GM19397 (cell line): ENCODE results near the gene PDE4DIP.
"Not testable (repeated sequence)": the region's sequence is repeated elsewhere in the genome, so short reads cannot be mapped to it uniquely, and the experiment has no call there.

ENCODE experiments used
- ATAC-seq: cut with Tn5 transposase; IDR thresholded peaks from one replicate; pipeline ENCODE4 v1.9.1; 2021; ENCODE audit warnings: mild to moderate bottlenecking, moderate library complexity; ENCODE audit not compliant: unreplicated experiment

PDE4DIP gene

GRCh38 chr1:148844220-148844619, at the start of gene PDE4DIP:
PDE4DIP (plus strand) TSS chr1:148844428; CDS start chr1:148844775, 347 bp downstream.
- not testable (repeated sequence) for ATAC-seq

- not testable (repeated sequence) for ATAC-seq
These were observed 35.8 kb upstream of the PDE4DIP start for GRCh38 chr1:148808268-148808928.

GRCh38 chr1:148808929-148809283, 35.3 kb upstream of the PDE4DIP start:
- not testable (repeated sequence) for ATAC-seq

- ATAC-seq = not testable (repeated sequence)
These were observed 22.0 kb upstream of the PDE4DIP start for GRCh38 chr1:148822180-148822579.

GRCh38 chr1:148823822-148824221, 20.4 kb upstream of the PDE4DIP start:
- not testable (repeated sequence) for ATAC-seq

GRCh38 chr1:148825029-148825428, 19.2 kb upstream of the PDE4DIP start:
- not testable (repeated sequence) for ATAC-seq

- not testable (repeated sequence) for ATAC-seq
These were observed 15.7 kb upstream of the PDE4DIP start for GRCh38 chr1:148828531-148828930.

GRCh38 chr1:148828962-148829361, 15.3 kb upstream of the PDE4DIP start:
- ATAC-seq = not testable (repeated sequence)

GRCh38 chr1:148829365-148829764, 14.9 kb upstream of the PDE4DIP start:
- not testable (repeated sequence) for ATAC-seq

- not testable (repeated sequence) for ATAC-seq
These were observed 3.0 kb upstream of the PDE4DIP start for GRCh38 chr1:148841262-148841661.

- not testable (repeated sequence) for ATAC-seq
These were observed 423 bp downstream of the PDE4DIP start for GRCh38 chr1:148844651-148845050.

GRCh38 chr1:148845068-148845467, 840 bp downstream of the PDE4DIP start:
- ATAC-seq = not testable (repeated sequence)

- not testable (repeated sequence) for ATAC-seq
These were observed 6.1 kb downstream of the PDE4DIP start for GRCh38 chr1:148850347-148850746.

- ATAC-seq = not testable (repeated sequence)
These were observed 6.6 kb downstream of the PDE4DIP start for GRCh38 chr1:148850840-148851239.

GRCh38 chr1:148851684-148852083, 7.5 kb downstream of the PDE4DIP start:
- not testable (repeated sequence) for ATAC-seq

GRCh38 chr1:148853363-148853762, 9.1 kb downstream of the PDE4DIP start:
- not testable (repeated sequence) for ATAC-seq

GRCh38 chr1:148854063-148854462, 9.8 kb downstream of the PDE4DIP start:
- ATAC-seq = not testable (repeated sequence)

- not testable (repeated sequence) for ATAC-seq
These were observed 11.1 kb downstream of the PDE4DIP start for GRCh38 chr1:148855367-148855766.

- not testable (repeated sequence) for ATAC-seq
These were observed 15.8 kb downstream of the PDE4DIP start for GRCh38 chr1:148860049-148860448.

- not testable (repeated sequence) for ATAC-seq
These were observed 16.5 kb downstream of the PDE4DIP start for GRCh38 chr1:148860579-148861259.

GRCh38 chr1:148862590-148862989, 18.4 kb downstream of the PDE4DIP start:
- ATAC-seq = not testable (repeated sequence)
